ENCODE measurements around the gene MBTPS1. TPM values are rescaled to one million over a fixed set of nuclear protein-coding genes. Genes with fewer than 3 reads are reported as not detected.

Gene MBTPS1
- polyA plus RNA-seq (ENCODE audit: insufficient read depth in 1 of 5, insufficient read length in 5 of 5, low replicate concordance in 1 of 5), result 100 to 1,000 TPM; 103 to 123 (median 112) TPM
- long read RNA-seq, donor 1, full-length matches to known transcripts, result 10 of 86 reads
- long read RNA-seq, donor 1, partial matches to known transcripts, result 76 of 86 reads
- long read RNA-seq, donor 1, other reads (novel, unspliced or antisense), result 0 of 86 reads
- long read RNA-seq, donor 2, full-length matches to known transcripts, result 8 of 8 reads
- long read RNA-seq, donor 2, partial matches to known transcripts, result 0 of 8 reads
- long read RNA-seq, donor 2, other reads (novel, unspliced or antisense), result 0 of 8 reads
- long read RNA-seq, donor 3, full-length matches to known transcripts, result 10 of 10 reads
- long read RNA-seq, donor 3, partial matches to known transcripts, result 0 of 10 reads
- long read RNA-seq, donor 3, other reads (novel, unspliced or antisense), result 0 of 10 reads
- long read RNA-seq, donor 4, full-length matches to known transcripts, result 4 of 10 reads
- long read RNA-seq, donor 4, partial matches to known transcripts, result 6 of 10 reads
- long read RNA-seq, donor 4, other reads (novel, unspliced or antisense), result 0 of 10 reads
- long read RNA-seq, donor 5, full-length matches to known transcripts, result 14 of 93 reads
- long read RNA-seq, donor 5, partial matches to known transcripts, result 79 of 93 reads
- long read RNA-seq, donor 5, other reads (novel, unspliced or antisense), result 0 of 93 reads
- long read RNA-seq, donor 6, full-length matches to known transcripts, result 11 of 71 reads
- long read RNA-seq, donor 6, partial matches to known transcripts, result 60 of 71 reads
- long read RNA-seq, donor 6, other reads (novel, unspliced or antisense), result 0 of 71 reads
- long read RNA-seq, donor 7, full-length matches to known transcripts, result 14 of 21 reads
- long read RNA-seq, donor 7, partial matches to known transcripts, result 7 of 21 reads
- long read RNA-seq, donor 7, other reads (novel, unspliced or antisense), result 0 of 21 reads
- long read RNA-seq, donor 8, full-length matches to known transcripts, result 5 of 5 reads
- long read RNA-seq, donor 8, partial matches to known transcripts, result 0 of 5 reads
- long read RNA-seq, donor 8, other reads (novel, unspliced or antisense), result 0 of 5 reads

- peak; percentile 98 to 99 for DNase-seq
These were observed at the start of gene MBTPS1 for GRCh38 chr16:84116720-84117493. MBTPS1 (minus strand) TSS chr16:84116942; CDS start chr16:84101783, 15,159 bp downstream.

- DNase-seq, result no peak
These were observed 49.0 kb upstream of the MBTPS1 start for GRCh38 chr16:84165746-84166145.

DNA sequence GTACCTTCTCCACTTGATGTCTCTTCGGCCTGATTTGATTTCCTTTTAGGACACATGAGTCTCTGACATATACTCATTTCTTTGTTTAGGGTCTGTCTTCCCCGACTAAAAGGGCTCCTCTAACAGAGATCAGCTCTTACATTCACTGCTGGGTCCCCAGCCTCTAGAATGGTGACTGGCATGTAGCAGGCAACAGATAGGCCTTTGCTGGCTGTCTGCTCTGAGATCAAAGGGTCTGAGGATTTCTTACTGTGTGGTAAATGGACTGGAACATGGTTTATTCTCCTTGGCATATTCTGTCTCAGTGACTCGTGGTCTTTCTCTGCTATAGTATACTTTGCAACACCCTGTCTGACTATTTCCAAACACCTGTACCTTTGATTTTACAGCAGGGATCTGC, 45.1 kb upstream of the MBTPS1 start:
- DNase-seq, result no peak

DNA sequence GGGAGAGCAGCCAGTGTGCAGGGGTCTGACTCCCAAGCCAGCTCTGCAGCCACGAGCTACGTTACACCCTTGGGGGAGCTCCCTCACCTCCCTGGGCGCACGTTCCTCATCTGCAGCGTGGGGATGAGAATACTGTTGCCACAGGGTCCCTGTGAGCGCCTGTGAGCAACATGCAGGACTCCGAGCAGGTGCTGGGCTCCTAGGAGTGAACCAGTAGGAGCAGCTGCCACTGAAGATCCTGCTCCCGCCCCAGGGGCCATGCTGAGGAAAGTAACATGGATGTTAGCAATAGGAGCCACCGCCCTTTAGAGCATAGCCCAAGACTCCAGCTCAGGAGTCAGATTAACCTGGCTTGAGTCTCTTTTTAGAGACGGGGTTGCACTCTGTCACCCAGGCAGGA, 44.3 kb upstream of the MBTPS1 start:
- DNase-seq, result no peak

GRCh38 chr16:84159800-84160199, 43.1 kb upstream of the MBTPS1 start:
- DNase-seq, result no peak

DNA sequence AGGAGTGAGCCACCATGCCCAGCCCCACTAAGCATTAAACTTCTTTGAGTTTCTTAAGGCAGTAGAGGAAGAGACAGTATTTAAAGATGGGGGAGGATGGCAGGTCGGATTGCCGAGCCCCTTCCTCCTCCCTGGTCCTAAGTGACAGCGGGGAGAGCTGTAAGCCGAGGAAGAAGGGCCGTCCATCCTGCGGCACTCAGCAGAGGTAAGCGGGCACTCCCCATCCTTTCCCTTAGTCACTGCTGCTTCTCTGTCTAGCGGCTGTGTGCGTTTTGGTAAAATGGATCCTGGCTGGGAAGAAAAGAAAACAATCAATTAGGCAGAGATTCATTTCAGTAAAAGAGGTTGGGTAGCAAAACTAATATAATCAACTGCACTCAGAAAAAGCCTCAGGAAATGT, 42.3 kb upstream of the MBTPS1 start:
- no peak for DNase-seq

DNA sequence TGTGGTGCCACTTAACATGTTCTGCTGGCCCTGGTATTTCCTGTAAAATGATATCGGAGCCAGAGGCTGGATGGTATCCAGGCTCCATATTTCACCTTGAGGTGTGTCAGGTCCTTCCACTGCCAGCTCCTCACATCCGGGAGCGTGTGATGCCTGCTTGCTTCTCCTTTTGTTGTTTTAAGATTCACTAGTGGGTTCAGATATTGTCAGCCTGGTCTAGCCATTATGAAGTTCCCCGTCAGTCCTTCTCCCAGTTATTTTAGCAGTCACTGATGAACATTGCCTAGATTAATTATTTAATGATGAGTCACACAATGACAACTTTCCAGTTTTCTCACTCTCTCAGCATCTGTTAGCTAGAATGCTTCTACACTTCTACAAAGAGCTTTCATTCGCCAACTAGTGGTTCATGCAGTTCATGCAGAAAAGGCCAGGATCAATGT, 39.6 kb upstream of the MBTPS1 start:
- no peak for DNase-seq

GRCh38 chr16:84155771-84156170, 39.0 kb upstream of the MBTPS1 start:
- no peak for DNase-seq

GRCh38 chr16:84155226-84155625, 38.5 kb upstream of the MBTPS1 start:
- no peak for DNase-seq

DNA sequence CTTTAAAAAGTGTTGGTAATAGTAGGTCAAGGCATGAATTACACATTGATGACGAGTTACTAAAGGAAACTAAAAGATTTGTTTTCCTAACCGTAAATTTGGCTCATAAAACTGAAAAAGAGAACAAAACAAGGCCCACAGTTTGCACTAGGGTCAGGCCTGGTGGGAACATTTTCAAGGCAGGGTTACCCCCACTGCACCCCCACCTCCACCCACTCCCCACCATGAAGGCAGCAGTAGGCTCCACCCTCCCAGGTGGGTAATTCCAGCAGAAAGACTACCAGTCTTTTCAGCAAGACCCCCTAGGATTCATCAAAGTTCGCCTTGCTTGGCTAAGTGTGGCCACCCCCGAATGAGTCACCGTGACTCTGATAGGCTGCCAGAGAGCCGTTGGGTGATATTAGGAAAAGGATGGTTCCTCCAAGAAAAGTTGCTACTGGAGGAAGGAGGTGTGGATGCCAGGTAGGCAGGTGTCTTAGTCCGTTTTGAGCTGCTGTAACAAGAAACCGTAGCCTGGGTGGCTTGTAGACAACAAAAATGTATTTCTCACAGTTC, 37.0 kb upstream of the MBTPS1 start:
- DNase-seq, result no peak

- DNase-seq, result no peak
These were observed 34.2 kb upstream of the MBTPS1 start for GRCh38 chr16:84150926-84151325.

GRCh38 chr16:84144859-84145639, 28.3 kb upstream of the MBTPS1 start, which contains the start of the genes DNAAF1 and HSDL1:
DNAAF1 (plus strand) TSS chr16:84145308; CDS start chr16:84145441, 133 bp downstream.
HSDL1 (minus strand) TSS chr16:84145177; CDS start chr16:84131321, 13,856 bp downstream.
- DNase-seq, result peak; percentile 91 to 93

DNA sequence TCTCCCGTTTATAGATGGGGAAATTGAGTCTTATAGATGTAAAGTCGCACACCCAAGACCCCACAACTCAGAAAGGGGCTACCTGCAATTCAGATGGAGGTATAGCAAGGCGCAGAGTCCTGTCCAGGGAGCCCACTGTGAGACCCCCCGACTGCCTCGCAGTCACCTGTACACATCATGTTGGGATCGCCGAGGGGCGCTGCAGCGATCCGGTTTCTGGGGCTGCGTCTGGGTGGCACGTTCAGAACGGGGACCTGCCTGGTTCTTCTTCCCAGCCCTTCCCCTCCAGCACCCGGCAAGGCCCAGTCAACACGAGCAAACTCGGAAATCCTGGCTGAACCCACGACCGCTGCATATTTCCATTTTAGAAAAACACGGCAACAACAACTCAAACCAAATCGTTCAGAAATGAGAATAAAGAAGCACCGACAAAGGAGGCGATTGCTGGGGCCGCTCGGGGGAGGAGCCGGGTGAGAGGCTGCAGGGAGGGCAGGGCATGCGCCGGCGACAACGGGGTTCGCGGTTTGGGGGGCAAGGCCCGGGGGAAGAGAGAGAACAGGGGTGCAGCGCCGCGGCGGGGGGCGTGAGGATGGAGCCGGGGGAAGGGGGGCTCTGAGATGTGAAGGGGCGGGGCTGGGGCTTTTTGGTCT, 27.6 kb upstream of the MBTPS1 start:
- DNase-seq, result peak in 1 of 2 donors; percentile 25

GRCh38 chr16:84143784-84144199, 27.1 kb upstream of the MBTPS1 start:
- no peak for DNase-seq

GRCh38 chr16:84143081-84143480, 26.3 kb upstream of the MBTPS1 start:
- DNase-seq, result no peak

- DNase-seq, result no peak
These were observed 24.5 kb upstream of the MBTPS1 start for GRCh38 chr16:84141143-84141670.

GRCh38 chr16:84139628-84140258, 23.0 kb upstream of the MBTPS1 start:
- no peak for DNase-seq

GRCh38 chr16:84138824-84139627, 22.3 kb upstream of the MBTPS1 start:
- peak; percentile 45 to 53 for DNase-seq
